H9 (cell line): Measurements from ENCODE around the gene GRID1. TPM values are rescaled to one million over a fixed set of nuclear protein-coding genes. Genes with fewer than 3 reads are reported as not detected.

Experiments used
- DNase-seq: peaks from one replicate; pipeline ENCODE4 v3.0.0-alpha.2; 2017
- H2AFZ ChIP-seq: one replicate; pipeline ENCODE4 v1.6.1; 2013; ENCODE audit warnings: mild to moderate bottlenecking, low read length, control low read depth, moderate library complexity
- H2AK5ac ChIP-seq: 2 replicates; pipeline ENCODE4 v1.6.1; 2013; ENCODE audit warnings: low read length, control low read depth, mixed read lengths; ENCODE audit not compliant: insufficient read length
- H2BK120ac ChIP-seq: one replicate; pipeline ENCODE4 v1.6.1; 2013; ENCODE audit warnings: low read depth, mild to moderate bottlenecking, low read length, control low read depth, inconsistent platforms; ENCODE audit not compliant: poor library complexity, severe bottlenecking
- H2BK12ac ChIP-seq: 2 replicates; pipeline ENCODE4 v1.6.1; 2013; ENCODE audit warnings: low read length, control low read depth, mixed read lengths, low read depth; ENCODE audit not compliant: insufficient read length
- H2BK15ac ChIP-seq: 2 replicates; pipeline ENCODE4 v1.6.1; 2013; ENCODE audit warnings: low read depth, low read length, control low read depth
- H2BK20ac ChIP-seq: one replicate; pipeline ENCODE4 v1.6.1; 2013; ENCODE audit warnings: low read depth, mild to moderate bottlenecking, low read length, control low read depth, inconsistent platforms; ENCODE audit not compliant: poor library complexity, severe bottlenecking
- H2BK5ac ChIP-seq: 2 replicates; pipeline ENCODE4 v1.6.1; 2013; ENCODE audit warnings: low read length, control low read depth, mixed read lengths; ENCODE audit not compliant: insufficient read length
- H3K14ac ChIP-seq: 2 replicates; pipeline ENCODE4 v1.6.1; 2013; ENCODE audit warnings: low read length, control low read depth; ENCODE audit not compliant: insufficient read depth
- H3K18ac ChIP-seq: 2 replicates; pipeline ENCODE4 v1.6.1; 2013; ENCODE audit warnings: low read depth, mild to moderate bottlenecking, mixed read lengths, low read length, control low read depth; ENCODE audit not compliant: insufficient read length
- H3K23ac ChIP-seq: 2 replicates; pipeline ENCODE4 v1.6.1; 2013; ENCODE audit warnings: low read length, control low read depth, mixed read lengths, low read depth; ENCODE audit not compliant: insufficient read length
- H3K23me2 ChIP-seq: 2 replicates; pipeline ENCODE4 v1.6.1; 2013; ENCODE audit warnings: low read depth, mild to moderate bottlenecking, mixed read lengths, low read length, control low read depth; ENCODE audit not compliant: insufficient read length, poor library complexity, severe bottlenecking
- H3K27ac ChIP-seq: 2 replicates; pipeline ENCODE4 v1.5.1; 2013; ENCODE audit warnings: low read length, control low read depth, mixed read lengths, low read depth; ENCODE audit not compliant: insufficient read length
- H3K27me3 ChIP-seq: 2 replicates; pipeline ENCODE4 v1.6.1; 2013; ENCODE audit warnings: low read length, control low read depth, inconsistent platforms; ENCODE audit not compliant: insufficient read depth
- H3K4ac ChIP-seq: 2 replicates; pipeline ENCODE4 v1.6.1; 2013; ENCODE audit warnings: low read depth, mild to moderate bottlenecking, control low read depth, inconsistent platforms, low read length, moderate library complexity
- H3K4me1 ChIP-seq: 2 replicates; pipeline ENCODE4 v1.6.1; 2013; ENCODE audit warnings: low read length, control low read depth, inconsistent platforms; ENCODE audit not compliant: insufficient read depth
- H3K4me2 ChIP-seq: 2 replicates; pipeline ENCODE4 v1.6.1; 2013; ENCODE audit warnings: low read length, control low read depth, mixed read lengths; ENCODE audit not compliant: insufficient read length, insufficient read depth
- H3K56ac ChIP-seq: 2 replicates; pipeline ENCODE4 v1.6.1; 2013; ENCODE audit warnings: low read depth, mild to moderate bottlenecking, mixed read lengths, low read length, control low read depth; ENCODE audit not compliant: insufficient read length
- H3K79me1 ChIP-seq: 2 replicates; pipeline ENCODE4 v1.6.1; 2013; ENCODE audit warnings: low read depth, mild to moderate bottlenecking, moderate library complexity, low read length, control low read depth, inconsistent platforms; ENCODE audit not compliant: insufficient read depth, poor library complexity, severe bottlenecking
- H3K79me2 ChIP-seq: 2 replicates; pipeline ENCODE4 v1.6.1; 2013; ENCODE audit warnings: low read length, control low read depth, inconsistent platforms; ENCODE audit not compliant: insufficient read depth
- H3K9ac ChIP-seq: 2 replicates; pipeline ENCODE4 v1.6.1; 2013; ENCODE audit warnings: low read length, control low read depth, mixed read lengths; ENCODE audit not compliant: insufficient read length; ENCODE audit errors: extremely low read depth
- H3K9me3 ChIP-seq: one replicate; pipeline ENCODE4 v1.6.1; 2013; ENCODE audit warnings: low read depth, low read length, inconsistent platforms; ENCODE audit not compliant: control insufficient read depth
- H3T11ph ChIP-seq: one replicate; pipeline ENCODE4 v1.6.1; 2013; ENCODE audit warnings: mild to moderate bottlenecking, low read length, control low read depth, inconsistent platforms
- H4K20me1 ChIP-seq: one replicate; pipeline ENCODE4 v1.6.1; 2013; ENCODE audit not compliant: control insufficient read depth, insufficient read length, insufficient read depth
- H4K5ac ChIP-seq: 2 replicates; pipeline ENCODE4 v1.6.1; 2013; ENCODE audit warnings: low read depth, mild to moderate bottlenecking, mixed read lengths, low read length, control low read depth; ENCODE audit not compliant: insufficient read length
- H4K8ac ChIP-seq: replicated peaks from 2 replicates; pipeline ENCODE4 v1.6.1; 2013; ENCODE audit warnings: low read length, control low read depth, mixed read lengths, low read depth; ENCODE audit not compliant: insufficient read length
- H4K91ac ChIP-seq: 2 replicates; pipeline ENCODE4 v1.6.1; 2013; ENCODE audit warnings: low read depth, mild to moderate bottlenecking, moderate library complexity, mixed read lengths, low read length, control low read depth; ENCODE audit not compliant: insufficient read length
- H3K27ac Mint-ChIP-seq, 3 experiments: 2 replicates in 2 of 3; 3 replicates in 1 of 3; pipeline ENCODE4 v1.8.0; 2020 to 2021; ENCODE audit warnings: mixed read lengths in 3 of 3, mild to moderate bottlenecking in 1 of 3, moderate library complexity in 1 of 3
- H3K27me3 Mint-ChIP-seq: 2 replicates; pipeline ENCODE4 v1.8.0; 2021; ENCODE audit warnings: low read depth, mild to moderate bottlenecking, moderate library complexity, mixed read lengths
- H3K36me3 Mint-ChIP-seq, 3 experiments: 2 replicates in 2 of 3; 3 replicates in 1 of 3; pipeline ENCODE4 v1.8.0; 2020 to 2021; ENCODE audit warnings: low read depth in 3 of 3, mixed read lengths in 3 of 3; ENCODE audit not compliant: insufficient read depth in 1 of 3
- H3K4me1 Mint-ChIP-seq, 2 experiments: 2 replicates each; pipeline ENCODE4 v1.8.0; 2020; ENCODE audit warnings: mixed read lengths in 2 of 2
- H3K4me3 Mint-ChIP-seq, 2 experiments: 2 replicates in 1 of 2; 3 replicates in 1 of 2; pipeline ENCODE4 v1.8.0; 2020 to 2021; ENCODE audit warnings: mild to moderate bottlenecking in 2 of 2, mixed read lengths in 2 of 2, moderate library complexity in 1 of 2
- H3K9me3 Mint-ChIP-seq, 2 experiments: 2 replicates in 1 of 2; 3 replicates in 1 of 2; pipeline ENCODE4 v1.8.0; 2020; ENCODE audit warnings: mild to moderate bottlenecking in 2 of 2, mixed read lengths in 2 of 2, moderate library complexity in 1 of 2
- WGBS: extraction: QIAGEN DNeasy Blood & Tissue Kit; methylation state at CpG from one replicate; pipeline ENCODE4 v1.1.7; 2013; ENCODE audit warnings: missing lambda C conversion rate, low lambda C conversion rate, mixed read lengths; ENCODE audit not compliant: insufficient read length; ENCODE audit errors: extremely low coverage; 5-methylcytosine and 5-hydroxymethylcytosine counted together
- total RNA-seq: library from RNA; stranded (reverse); gene quantifications from 2 replicates; pipeline ENCODE4 v1.2.1, GENCODE V29; 2021
- TF ChIP-seq, protein P1 (sequence below): fragments of 200-600 bp; sonication (generic); conservative IDR thresholded peaks from 3 replicates; pipeline ENCODE4 v1.8.0; 2021; ENCODE audit warnings: antibody characterized with exemption, mild to moderate bottlenecking

The GRID1 gene
- total RNA-seq, 1 experiment from 2014 or later = 0.35 TPM

DNA sequence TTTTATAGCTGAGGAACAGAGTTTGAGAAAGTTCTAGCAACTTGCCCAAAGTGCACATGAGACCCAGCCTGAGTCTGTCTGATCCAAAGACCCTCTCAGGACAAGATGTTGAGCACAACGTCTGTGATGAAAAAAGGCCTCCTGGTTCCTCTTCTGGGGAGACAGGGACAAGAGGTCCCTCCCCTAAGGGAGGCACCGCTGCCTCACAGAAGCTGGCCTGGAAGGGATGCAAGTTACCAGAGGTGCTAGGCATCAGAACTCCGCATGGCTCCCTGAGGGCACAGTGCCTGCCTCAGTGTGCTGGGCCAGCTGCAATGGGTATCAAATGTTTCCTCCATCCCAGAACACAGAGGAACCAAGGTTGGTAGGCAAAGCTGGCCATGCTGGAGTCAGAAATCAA lies 302.4 kb downstream of the GRID1 start:
- Histone ChIP-seq H3K4me2 (no peak overlapping the region), H3K23ac (no peak overlapping the region), H2BK20ac (no peak overlapping the region), H3K56ac (no peak overlapping the region), H3K27ac (no peak overlapping the region), H3K18ac (no peak overlapping the region), H2AFZ (no peak overlapping the region), H3K4me1 (no peaks in the 10 kb centered on the region), H4K5ac (no peak overlapping the region), H4K20me1 (no peaks in the 10 kb centered on the region), H4K8ac (no peak overlapping the region), H2BK5ac (no peak overlapping the region), H2AK5ac (no peak overlapping the region), H3K4ac (no peak overlapping the region), H3K79me1 (no peaks in the 10 kb centered on the region), H3K9me3 (no peaks in the 10 kb centered on the region), H2BK120ac (no peak overlapping the region), H3K79me2 (no peaks in the 10 kb centered on the region), H3T11ph (no peak overlapping the region), H3K27me3 (no peaks in the 10 kb centered on the region), H3K9ac (no peak overlapping the region), H4K91ac (no peak overlapping the region), H3K23me2 (no peaks in the 10 kb centered on the region), H2BK15ac (no peak overlapping the region), H3K14ac (no peak overlapping the region), H2BK12ac (no peak overlapping the region)
- 0 out of 2 replicates have a peak, but pooled peaks cover 3% of the 10 kb centered on the region for H3K27me3 Mint-ChIP-seq
- H3K4me1 Mint-ChIP-seq = peaks cover 2 to 7% of the 10 kb centered on the region in 2 experiments; a peak in 2 of 4 replicates
- H3K27ac Mint-ChIP-seq = no peak overlapping the region
- TF ChIP-seq, protein P1, sequence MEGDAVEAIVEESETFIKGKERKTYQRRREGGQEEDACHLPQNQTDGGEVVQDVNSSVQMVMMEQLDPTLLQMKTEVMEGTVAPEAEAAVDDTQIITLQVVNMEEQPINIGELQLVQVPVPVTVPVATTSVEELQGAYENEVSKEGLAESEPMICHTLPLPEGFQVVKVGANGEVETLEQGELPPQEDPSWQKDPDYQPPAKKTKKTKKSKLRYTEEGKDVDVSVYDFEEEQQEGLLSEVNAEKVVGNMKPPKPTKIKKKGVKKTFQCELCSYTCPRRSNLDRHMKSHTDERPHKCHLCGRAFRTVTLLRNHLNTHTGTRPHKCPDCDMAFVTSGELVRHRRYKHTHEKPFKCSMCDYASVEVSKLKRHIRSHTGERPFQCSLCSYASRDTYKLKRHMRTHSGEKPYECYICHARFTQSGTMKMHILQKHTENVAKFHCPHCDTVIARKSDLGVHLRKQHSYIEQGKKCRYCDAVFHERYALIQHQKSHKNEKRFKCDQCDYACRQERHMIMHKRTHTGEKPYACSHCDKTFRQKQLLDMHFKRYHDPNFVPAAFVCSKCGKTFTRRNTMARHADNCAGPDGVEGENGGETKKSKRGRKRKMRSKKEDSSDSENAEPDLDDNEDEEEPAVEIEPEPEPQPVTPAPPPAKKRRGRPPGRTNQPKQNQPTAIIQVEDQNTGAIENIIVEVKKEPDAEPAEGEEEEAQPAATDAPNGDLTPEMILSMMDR = no peak
- no CpG with 5 or more reads among the region's 3 CpGs for WGBS
- DNase-seq = no peak
- no peaks in the 10 kb centered on the region for H3K9me3 Mint-ChIP-seq
- H3K4me3 Mint-ChIP-seq = no peak overlapping the region
- no peaks in the 10 kb centered on the region for H3K36me3 Mint-ChIP-seq
